ENCODE measurements around the gene IFNB1. TPM values are rescaled to one million over a fixed set of nuclear protein-coding genes. Genes with fewer than 3 reads are reported as not detected.

Gene IFNB1
- total RNA-seq, 1 experiment from 2014 or later, result not detected

DNA sequence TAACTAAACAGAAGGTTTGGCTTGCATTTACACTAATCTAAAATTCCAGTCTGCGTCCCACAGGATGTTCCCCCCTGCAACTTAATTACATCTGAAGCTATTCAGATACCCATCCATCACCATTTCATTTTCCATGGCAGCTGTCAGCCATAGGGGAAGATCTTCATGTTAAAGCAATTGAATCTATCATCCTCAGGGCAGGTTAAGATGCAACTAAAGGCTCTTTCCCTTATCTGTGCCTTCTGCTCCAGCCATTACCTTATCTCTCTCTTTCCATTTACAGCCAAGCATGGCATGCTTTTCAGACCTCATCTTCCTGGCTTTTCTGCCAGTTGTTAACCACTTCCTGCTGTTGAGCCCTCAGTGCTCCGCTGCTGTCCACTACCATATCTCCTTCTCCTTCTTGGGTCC, 30.5 kb downstream of the IFNB1 start (continued):
- TF ChIP-seq, protein P1, sequence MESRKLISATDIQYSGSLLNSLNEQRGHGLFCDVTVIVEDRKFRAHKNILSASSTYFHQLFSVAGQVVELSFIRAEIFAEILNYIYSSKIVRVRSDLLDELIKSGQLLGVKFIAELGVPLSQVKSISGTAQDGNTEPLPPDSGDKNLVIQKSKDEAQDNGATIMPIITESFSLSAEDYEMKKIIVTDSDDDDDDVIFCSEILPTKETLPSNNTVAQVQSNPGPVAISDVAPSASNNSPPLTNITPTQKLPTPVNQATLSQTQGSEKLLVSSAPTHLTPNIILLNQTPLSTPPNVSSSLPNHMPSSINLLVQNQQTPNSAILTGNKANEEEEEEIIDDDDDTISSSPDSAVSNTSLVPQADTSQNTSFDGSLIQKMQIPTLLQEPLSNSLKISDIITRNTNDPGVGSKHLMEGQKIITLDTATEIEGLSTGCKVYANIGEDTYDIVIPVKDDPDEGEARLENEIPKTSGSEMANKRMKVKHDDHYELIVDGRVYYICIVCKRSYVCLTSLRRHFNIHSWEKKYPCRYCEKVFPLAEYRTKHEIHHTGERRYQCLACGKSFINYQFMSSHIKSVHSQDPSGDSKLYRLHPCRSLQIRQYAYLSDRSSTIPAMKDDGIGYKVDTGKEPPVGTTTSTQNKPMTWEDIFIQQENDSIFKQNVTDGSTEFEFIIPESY (IDR thresholded peaks at IDR 0.05; ENCODE audit: extremely low read depth, insufficient replicate concordance, low read length), result no peak
- TF ChIP-seq EGR1 (IDR thresholded peaks at IDR 0.05; ENCODE audit: low read depth) (no peak), CBX3 (IDR thresholded peaks at IDR 0.05; ENCODE audit: low read depth) (no peak), YY1 (IDR thresholded peaks at IDR 0.05; ENCODE audit: extremely low read depth, insufficient replicate concordance, low read depth, low read length) (no peak), ELF1 (IDR thresholded peaks at IDR 0.05; ENCODE audit: borderline replicate concordance, low read depth) (no peak)
- TF ChIP-seq, protein P2, sequence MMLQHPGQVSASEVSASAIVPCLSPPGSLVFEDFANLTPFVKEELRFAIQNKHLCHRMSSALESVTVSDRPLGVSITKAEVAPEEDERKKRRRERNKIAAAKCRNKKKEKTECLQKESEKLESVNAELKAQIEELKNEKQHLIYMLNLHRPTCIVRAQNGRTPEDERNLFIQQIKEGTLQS (IDR thresholded peaks at IDR 0.05), result no peak

DNA sequence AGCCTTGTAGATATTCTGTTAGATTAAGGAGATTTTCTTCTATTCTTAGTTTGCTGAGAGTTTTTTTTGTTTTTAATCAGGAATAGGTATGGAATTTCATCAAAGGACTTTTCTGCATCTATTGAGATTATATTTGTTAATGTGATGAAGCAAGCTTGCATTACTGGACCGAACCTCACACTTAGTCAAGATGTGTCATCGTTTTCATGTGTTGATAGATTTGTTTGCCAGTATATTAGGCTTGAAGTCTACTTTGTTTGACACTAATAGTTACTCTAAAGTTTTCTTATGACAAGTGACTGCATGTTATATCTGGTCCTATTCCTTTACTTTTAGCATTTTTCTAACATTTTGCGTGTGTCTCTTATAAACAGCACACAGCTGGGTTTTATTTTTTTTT, 33.9 kb downstream of the IFNB1 start:
- no peaks in the 10 kb centered on the region for H4K20me1 ChIP-seq (ENCODE audit: insufficient read depth)
- TF ChIP-seq ELF1 (IDR thresholded peaks at IDR 0.05; ENCODE audit: borderline replicate concordance, low read depth), result no peak
- no peak for TF ChIP-seq POLR2A (IDR thresholded peaks at IDR 0.05; ENCODE audit: borderline replicate concordance, extremely low read depth, insufficient read depth, insufficient read length)
- TF ChIP-seq ZNF274 (IDR thresholded peaks at IDR 0.05; ENCODE audit: low read depth, low read length), result no peak
- no peak for TF ChIP-seq SIN3A (IDR thresholded peaks at IDR 0.05; ENCODE audit: low read depth)
- H3K9ac ChIP-seq (ENCODE audit: low read length), result no peak overlapping the region
- H2AFZ ChIP-seq (ENCODE audit: low read depth, low read length, poor library complexity, severe bottlenecking), result no peak overlapping the region
- intact Hi-C loops (cut with micrococcal nuclease), result no loop called here
- POLR2A ChIA-PET, result no interaction called here
- no peaks in the 10 kb centered on the region for H3K4me1 ChIP-seq (ENCODE audit: control insufficient read depth in 1 of 2, insufficient read depth in 2 of 2, low read length in 2 of 2)
- no peak overlapping the region for H3K4me3 ChIP-seq (replicated peaks in 1 of 2; ENCODE audit: low read depth in 1 of 2, low read length in 2 of 2)
- CTCF ChIA-PET, result no interaction called here
- BruUV-seq (replicated peaks), result no TSS peak
- RAD21 ChIA-PET (ENCODE audit: low non-redundant PET in 1 of 2, low total read pairs in 2 of 2, uncharacterized antibody in 2 of 2, unreplicated experiment in 2 of 2), result no interaction called here
- H3K79me2 ChIP-seq (ENCODE audit: insufficient read depth, low read length), result no peaks in the 10 kb centered on the region
- no peaks in the 10 kb centered on the region for H3K36me3 ChIP-seq (ENCODE audit: control insufficient read depth in 1 of 2, insufficient read depth in 2 of 2, low read length in 2 of 2)
- ATAC-seq (no peak), DNase-seq (ENCODE audit: low read depth, low spot score) (no peak)
- H3K9me3 ChIP-seq (ENCODE audit: control insufficient read depth in 1 of 2, insufficient read depth in 1 of 2, low read depth in 1 of 2, low read length in 2 of 2), result no peaks in the 10 kb centered on the region
- no peaks in the 10 kb centered on the region for H3K9me2 ChIP-seq (ENCODE audit: insufficient read depth)
- no peak overlapping the region for H3K27ac ChIP-seq (ENCODE audit: low read depth, low read length)
- no peak overlapping the region for H3K4me2 ChIP-seq (ENCODE audit: low read length)
- no peaks in the 10 kb centered on the region for H3K27me3 ChIP-seq (ENCODE audit: insufficient read depth, low read length)
